HG02610 (cell line): ENCODE results near the gene PDZD2.
"Not testable (repeated sequence)": the region's sequence is repeated elsewhere in the genome, so short reads cannot be mapped to it uniquely, and the experiment has no call there.

Source experiments
- ATAC-seq: cut with Tn5 transposase; IDR thresholded peaks from one replicate; pipeline ENCODE4 v1.9.1; 2021; ENCODE audit warnings: mild to moderate bottlenecking, moderate library complexity; ENCODE audit not compliant: unreplicated experiment

The PDZD2 gene

DNA sequence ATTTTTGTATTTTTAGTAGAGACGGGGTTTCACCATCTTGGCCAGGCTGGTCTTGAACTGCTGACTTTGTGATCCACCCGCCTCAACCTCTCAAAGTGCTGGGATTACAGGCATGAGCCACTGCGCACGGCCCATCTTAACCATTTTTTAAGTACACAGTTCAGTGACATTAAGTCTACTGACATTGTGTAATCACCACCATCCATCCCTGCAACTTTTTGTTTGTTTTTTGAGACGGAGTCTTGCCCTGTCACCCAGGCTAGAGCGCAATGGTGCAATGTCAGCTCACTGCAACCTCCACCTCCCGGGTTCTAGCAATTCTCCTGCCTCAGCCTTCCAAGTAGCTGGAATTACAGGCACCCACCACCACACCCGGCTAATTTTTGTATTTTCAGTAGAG, 480.0 kb downstream of the PDZD2 start:
- not testable (repeated sequence) for ATAC-seq

DNA sequence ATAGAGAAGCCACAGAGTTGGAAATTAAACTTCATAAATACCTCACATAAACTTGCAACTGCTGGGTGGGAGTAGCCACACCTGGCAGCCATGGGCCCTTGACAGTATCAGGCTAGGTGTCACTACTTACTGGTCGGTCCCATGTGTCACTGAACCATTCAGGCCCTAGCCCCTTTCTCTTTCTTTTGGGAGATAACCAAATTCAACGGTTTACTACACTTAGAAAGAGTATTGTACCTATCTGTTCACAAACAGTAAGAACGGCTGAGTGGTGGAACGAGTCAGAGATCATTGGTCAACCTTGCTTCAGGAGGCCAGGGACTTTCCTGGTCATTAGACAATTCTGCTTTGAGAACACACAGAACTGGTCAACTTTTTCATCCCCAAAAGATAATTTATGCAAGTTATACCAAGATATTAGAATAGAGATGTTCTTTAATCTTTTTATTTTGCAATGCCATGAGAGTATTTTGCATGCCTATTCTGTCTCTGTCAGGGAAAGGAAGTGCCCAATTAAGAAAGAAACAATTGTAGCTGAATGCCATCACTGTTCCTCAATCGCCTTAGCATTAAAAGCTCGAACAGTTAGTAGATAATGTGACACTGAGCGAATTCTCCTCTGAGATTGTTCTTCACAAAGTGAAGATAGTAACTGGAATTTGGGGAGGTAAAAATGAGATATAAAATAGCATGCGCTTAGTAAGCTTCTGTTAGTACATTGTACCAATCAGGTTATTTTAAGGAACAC, 484.3 kb downstream of the PDZD2 start:
- peak; percentile 69 for ATAC-seq

DNA sequence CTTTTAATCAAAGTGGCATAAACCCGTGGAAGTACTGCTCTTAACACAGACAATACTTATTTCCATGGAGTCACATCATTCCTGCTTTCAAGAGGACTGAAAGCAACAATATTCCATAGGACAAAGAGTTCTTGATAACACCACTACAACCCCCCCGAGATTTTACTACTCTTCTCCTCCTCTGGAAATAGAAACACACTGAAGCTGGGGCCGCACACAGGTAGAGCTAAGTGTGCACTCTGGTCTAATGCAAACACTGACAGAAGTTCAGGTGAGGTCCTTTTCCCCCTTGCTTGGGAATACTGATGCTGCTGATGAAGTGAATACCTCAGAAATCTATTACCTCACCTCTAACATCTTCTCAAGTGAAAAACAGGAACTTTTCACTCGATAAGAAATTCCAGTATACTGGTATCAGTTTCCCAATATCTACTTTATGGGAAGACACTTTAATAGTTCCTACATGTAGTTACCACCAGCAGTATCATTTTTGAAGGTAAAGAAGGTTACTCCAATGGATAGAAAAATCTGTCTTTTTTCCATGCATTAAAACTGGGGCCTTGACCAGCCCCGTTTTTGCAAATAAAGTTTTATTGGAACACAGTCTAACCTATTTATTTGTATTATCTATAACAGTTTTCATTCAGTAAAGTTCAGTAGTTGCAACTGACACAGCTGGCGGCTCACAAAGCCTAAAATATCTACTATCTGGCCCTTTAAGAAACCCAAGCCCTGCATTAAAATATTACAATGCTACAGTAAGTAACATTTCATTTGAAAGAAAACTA, 485.2 kb downstream of the PDZD2 start:
- no peak for ATAC-seq

DNA sequence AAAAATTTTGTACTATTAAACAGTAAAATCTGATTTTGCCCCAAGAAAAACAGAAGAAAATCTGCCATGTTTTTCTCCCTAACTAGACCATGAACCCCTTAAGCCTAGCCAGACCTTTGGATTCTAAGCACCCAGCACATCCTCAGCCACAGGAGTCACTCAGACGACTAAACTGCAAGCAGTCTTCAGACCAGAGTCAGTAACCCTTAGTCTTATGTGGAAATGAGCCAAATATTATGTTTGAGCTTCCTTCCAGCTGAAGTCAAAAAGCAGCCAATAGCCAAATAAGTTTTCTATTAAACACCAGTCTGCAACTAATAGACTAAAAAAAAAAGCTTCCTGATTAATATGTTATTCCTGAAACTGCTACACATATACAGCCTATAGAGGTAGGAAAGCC, 487.8 kb downstream of the PDZD2 start:
- ATAC-seq: no peak

DNA sequence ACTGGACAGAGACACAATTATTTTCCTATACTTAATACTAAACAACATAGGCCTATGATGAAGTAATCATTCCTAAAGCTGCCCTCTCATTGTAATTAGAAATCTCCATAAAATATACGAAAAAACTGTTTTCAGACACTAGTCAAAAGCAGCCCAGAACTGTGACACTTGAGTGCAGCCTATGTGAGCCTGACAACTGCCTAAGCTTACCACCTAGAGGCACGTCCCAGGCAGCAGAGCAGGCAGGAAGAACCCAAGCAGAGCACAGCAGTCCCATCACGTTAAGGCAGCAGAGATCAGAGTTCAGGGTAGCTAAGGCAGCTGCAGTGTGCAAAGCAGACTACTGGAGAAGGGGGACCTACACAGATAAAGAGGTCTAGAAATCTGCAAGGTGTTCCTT, 488.8 kb downstream of the PDZD2 start:
- no peak for ATAC-seq

DNA sequence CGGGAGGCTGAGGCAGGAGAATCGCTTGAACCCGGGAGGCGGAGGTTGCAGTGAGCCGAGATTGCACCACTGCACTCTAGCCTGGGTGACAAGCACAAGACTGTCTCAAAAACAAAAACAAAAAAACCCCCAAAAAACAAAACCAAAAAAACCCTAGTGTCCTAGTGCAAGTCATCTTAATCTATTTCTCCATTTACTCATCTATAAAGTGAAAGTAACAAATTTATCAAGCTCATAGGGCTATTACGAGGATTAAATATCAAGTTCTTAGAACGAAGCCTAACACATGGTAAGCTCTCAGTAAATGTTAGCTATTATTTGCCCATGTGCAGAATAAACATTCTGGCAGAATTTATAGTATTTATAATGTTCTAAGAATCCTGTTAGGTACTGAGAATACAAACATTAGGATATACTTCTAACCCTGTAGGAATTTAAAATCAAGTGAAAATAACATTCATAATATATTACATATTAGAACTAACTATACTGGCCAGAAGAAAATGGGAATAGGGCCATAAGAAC, 490.2 kb downstream of the PDZD2 start:
- peak; percentile 41 for ATAC-seq

DNA sequence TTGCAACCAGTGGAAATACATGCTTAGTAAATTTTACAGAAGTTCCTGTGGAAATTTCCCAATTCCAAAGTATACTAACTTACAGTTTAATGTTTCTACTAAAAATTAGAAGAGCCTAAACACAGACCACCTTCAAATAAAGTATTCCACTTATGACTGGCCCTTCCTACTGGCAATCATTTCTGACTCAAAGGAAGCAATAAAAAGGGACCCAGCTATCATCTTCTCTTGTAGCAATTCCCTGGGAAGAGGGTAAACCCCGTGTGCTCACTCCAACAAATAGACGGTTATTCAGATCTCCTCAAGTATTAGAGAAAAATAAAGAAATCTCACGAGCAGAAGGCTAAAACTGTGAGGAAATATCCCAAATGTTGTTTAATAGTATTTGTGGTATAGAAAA, 491.9 kb downstream of the PDZD2 start:
- no peak for ATAC-seq

DNA sequence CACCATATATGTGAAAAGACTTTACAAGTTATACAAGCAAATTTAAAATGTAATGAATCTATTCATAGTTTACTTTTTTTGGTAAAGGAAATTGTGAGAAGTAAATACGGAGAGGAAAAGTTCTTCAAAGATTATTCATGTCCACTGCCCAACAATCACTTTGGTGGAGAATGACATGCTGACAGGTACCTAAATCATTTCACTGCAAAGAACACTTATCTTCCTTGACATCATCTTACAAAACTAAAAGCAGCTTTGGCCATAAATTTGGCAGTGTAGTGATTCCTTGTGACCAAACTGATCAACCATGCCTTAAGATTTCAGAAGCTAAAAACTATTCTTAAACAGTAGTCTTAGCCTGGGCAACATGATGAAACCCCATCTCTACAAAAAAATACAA, 492.7 kb downstream of the PDZD2 start:
- no peak for ATAC-seq

DNA sequence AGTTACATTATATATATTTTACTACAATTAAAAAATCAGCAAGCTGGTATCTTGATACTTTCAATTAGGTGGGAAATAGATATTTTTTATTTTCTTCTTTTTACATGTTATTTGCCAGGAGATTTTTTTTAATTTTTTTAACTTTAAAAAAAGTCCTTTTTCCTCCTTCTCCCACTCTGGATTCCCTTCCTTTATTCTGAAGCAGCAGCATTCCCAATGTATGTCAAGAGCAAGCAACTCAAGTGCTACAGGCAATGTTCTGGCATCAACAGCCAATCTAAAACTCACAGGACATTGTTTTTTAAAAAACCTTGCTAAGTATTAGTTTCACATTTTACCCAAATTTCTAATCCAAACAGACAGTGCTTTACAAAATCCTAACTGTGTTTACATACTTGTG, 493.8 kb downstream of the PDZD2 start:
- no peak for ATAC-seq

DNA sequence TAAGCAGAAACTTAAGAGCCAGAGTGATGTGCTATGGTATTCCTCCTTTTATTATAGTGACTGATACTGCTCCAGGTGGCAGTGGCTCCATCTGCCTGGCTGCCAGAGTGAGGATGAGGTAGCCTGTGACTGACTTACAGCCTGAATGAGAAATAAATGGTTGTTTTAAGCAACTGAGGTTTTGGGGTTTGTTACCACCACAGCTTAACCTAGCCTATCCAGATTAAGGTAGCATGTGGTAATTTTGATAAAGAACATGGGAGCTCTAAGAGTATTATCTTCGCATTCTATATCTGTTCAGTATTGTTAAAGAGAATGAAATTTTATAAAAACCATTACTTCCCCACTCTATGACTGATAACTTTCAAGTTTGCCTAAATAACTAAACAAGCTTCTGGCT, 496.2 kb downstream of the PDZD2 start:
- ATAC-seq: no peak

DNA sequence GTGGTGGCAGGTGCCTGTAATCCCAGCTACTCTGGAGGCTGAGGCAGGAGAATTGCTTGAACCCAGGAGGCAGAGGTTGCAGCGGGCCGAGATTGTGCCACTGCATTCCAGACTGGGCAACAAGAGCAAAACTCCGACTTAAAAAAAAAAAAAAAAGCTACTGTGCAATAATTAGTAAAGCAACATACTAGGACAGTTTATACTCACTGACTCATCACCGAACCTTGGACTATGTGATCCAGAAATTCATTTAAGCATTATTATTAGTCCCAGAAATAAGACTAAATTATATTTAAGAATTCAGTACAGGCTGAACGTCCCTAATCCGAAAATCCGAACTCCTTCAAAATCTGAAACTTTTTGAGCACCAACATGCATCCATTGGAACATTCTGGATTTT, 497.4 kb downstream of the PDZD2 start:
- ATAC-seq: no peak

DNA sequence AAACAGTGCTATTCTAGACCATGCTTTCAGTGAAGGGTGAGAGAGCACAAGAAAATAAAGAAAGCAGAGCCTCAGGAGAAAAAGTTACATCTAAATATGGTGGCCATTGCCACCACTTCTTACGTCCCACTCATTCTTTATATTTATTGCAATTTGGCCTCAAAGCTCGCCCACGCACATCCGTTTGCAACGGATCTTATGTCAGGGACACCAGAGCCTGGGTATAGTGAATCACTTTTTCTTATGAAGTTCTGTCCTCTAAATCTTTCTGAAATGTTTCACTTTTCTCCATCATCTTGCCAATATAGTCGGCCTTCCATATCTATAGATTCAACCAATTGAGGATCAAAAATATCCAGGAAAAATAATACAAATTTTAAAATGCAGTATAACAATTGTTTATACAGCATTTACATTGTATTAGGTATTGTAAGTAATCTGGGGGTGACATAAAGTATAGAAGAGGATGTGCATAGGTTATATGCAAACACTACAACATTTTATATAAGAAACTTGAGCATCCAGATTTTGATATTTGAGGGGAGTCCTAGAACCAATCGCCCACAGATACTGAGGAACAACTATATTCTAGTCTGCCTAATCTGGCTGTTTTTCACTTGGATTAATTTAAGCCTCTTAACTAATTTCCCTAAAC, 500.0 kb downstream of the PDZD2 start:
- ATAC-seq: no peak

DNA sequence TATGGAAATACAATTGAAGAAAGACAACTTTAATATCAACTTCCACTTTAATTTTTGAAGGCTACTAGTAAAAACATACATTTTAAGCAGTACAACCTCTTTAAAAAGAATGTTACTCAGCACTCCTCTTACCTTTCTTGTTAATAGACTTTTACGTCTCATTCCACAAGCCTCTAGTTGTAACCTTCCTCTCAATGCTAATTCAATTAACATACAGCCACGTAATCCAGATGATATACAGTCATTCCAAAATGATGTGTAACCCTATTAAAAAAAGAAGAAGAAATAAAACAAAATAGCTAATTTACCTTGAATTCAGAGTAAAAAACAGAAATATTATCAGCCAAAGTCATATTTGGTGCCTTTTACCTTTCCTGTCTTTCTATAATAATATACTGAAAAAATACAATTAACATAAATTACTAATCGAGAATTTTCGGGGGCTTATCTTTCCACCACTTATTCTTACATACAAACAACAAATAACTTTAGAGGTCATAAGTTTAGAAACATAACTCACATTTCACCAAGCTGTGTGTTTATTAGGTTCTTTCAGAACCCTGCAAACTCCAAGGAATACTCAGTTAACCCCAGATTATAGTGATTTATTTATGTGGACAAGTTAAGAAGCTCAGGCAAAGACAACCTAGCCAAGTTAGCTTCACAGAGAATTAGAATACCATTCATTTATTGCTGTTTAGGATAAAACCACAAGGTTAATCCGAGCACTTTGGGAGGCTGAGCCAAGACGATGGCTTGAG, 504.9 kb downstream of the PDZD2 start:
- ATAC-seq: no peak

DNA sequence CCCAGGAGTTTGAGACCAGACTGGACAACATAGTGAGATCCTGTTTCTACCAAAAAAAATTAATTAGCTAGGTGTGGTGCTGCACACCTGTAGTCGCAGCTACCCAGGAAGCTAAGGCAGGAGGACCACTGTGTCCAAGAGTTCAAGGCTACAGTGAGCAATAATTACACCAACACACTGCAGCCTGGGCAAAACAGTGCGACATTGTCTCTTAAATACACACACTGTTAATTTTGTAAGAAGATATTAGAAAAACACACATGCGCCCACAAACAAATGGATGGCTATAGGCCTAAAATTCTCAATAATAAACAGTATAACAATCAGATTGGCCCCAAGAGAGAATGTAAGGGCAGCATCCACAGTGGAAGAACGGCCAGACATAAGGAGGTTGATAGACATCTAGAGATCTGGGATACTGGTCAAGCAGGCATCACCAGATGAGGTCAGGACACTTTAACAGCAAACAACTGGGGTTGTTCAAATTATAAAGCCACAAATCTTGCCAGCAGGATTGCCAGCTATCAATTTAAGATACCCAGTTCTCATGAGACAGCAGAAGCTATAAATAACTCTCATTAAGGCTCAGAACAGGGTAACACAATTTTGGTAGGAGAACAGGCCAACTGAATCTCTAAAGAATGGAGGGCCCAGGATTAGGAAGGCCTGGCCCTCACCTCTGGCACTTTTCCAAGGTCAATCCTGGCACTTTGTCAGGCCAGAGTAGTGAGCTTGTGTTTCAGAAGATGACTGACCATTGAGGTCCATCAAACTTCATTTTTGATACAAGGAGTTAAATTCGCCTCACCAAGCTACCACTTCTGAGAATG, 505.7 kb downstream of the PDZD2 start:
- no peak for ATAC-seq

DNA sequence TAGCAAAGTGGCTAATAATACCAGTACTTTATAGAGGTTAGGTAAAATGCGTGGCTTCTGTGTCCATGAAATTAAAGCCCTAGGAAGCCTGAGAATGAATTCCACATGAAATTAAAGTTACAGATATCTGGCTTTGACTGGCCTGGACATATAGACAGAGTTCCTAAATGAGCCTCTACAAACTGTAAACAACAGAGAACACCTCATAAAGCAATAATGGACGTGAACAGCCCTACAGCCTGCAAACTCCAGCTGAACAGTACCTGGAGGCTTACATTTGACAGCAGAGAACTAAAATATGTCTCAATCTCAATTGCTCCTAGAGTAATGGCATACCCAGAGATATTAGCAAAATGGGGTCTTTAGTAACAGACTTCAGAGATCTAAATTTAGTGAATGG, 506.4 kb downstream of the PDZD2 start:
- no peak for ATAC-seq

DNA sequence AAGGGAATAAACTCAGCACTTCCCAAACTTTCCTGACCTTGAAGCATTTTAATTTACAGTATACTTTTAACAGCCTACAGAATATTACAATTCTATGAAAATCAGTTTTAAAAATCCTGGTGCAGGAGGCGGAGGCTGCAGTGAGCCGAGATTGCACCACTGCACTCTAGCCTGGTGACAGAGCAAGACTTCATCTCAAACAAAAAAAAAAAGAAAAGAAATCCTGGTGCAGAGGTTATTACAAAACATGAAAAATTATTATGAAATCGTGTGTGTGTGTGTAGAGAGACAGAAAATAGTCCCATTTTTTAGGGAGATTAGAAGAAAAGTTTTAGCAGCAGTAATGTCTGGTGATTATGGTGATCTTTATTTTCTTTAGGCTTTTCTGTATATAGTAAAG, 508.3 kb downstream of the PDZD2 start:
- ATAC-seq: no peak

DNA sequence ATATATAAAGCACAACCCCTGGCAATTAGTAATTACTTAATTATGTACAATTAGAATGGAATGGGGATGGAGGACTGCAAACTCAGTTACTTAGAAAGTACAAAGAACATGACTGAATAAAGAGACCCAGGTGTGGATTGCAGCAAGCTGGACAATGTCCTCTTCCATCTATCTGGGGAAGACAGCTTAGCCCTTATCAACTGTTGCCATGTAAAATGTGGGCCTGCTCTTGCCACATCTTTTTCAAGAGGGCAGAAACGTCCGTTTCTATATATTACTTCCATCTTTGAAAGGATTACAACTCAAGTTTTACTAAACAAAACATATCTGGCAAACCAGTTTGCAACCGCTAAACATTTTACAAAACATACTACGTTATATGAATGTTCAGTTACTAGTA, 509.0 kb downstream of the PDZD2 start:
- no peak for ATAC-seq

DNA sequence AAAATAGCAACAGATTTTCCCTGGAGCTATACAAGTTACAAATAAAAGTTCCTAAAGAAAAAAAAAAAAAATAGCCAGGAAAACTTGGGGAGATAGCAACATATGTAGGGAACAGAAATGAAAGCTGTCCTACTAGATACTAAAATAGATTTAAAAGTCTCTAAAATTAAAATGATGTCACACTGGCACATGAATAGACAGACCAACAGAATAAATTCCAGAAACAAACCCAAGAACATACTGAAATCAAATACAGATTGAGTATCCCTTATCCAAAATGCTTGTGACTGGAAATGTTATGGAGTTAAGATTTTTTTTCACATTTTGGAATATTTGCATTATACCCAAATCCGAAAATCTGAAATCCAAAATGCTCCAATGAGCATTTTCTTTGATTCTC, 511.4 kb downstream of the PDZD2 start:
- no peak for ATAC-seq

DNA sequence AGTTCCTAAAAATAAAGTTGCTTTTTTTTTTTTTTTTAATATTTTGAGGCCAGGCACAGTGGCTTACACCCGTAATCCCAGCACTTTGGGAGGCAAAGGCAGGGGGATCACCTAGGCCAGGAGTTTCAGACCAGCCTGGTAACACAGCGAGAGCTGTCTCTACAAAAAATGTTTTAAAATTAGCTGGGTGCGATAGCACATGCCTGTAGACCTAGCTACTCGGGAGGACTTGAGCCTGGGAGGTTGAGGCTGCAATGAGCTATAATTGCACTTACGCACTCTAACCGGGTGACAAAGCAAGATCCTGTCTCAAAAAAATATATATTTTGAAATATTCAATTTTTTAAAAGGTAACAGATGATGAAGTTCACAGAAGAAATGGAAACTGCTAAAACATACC, 512.3 kb downstream of the PDZD2 start:
- ATAC-seq: no peak

DNA sequence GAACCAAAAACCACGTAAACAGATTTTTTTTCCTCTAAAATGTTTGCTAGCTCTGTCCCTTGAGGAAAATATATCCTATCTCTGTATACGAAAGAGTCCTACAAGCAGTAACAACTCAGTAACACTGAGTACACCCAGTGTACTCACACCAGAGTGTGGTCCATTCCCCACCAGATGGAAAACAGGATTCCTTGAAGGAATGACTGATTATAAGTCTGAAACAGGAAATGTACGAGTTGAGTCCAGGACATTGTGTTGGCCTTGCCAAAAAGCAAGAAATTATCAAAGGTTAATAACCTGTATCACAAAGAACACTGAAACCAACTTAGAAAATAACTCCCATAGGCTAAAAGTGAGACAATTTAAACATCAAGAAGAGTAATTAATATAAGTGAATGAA, 514.8 kb downstream of the PDZD2 start:
- ATAC-seq: no peak
